ENCODE measurements around the gene TNKS2.

The TNKS2 gene

GRCh38 chr10:91896212-91896756, 98.1 kb downstream of the TNKS2 start:
- no peak for DNase-seq (ENCODE audit: insufficient read length)
- TF ChIP-seq POLR2AphosphoS5 (IDR thresholded peaks at IDR 0.05; ENCODE audit: low read depth, low read length): no peak
- TF ChIP-seq TAF1 (IDR thresholded peaks at IDR 0.05; ENCODE audit: borderline replicate concordance, low read depth, low read length): no peak
- TF ChIP-seq POLR2A (IDR thresholded peaks at IDR 0.05; ENCODE audit: low read depth, low read length): no peak
- no peak for FAIRE-seq

DNA sequence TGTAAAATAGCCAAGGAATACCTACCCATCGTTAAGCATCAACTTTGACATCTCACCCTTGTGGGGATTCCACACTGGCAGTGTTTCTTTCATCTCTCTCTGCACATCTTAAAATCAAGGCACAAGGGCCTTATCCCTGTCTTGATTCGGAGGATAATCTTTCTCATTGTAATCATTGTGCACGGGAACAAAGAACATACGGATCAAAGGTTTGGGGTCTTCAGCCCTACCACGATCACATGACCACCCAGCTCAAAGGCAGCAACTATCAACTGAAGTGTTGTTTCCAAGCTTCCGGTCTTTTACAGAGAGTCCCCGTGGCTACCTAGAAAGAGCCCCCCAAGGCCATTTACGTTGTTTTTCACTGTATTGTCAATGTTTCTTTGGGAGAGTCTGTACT, 99.2 kb downstream of the TNKS2 start:
- TF ChIP-seq POLR2A (IDR thresholded peaks at IDR 0.05; ENCODE audit: low read depth, low read length) (no peak), POLR2AphosphoS5 (IDR thresholded peaks at IDR 0.05; ENCODE audit: low read depth, low read length) (no peak), TAF1 (IDR thresholded peaks at IDR 0.05; ENCODE audit: borderline replicate concordance, low read depth, low read length) (no peak)
- FAIRE-seq: no peak

GRCh38 chr10:91901784-91902677, 103.8 kb downstream of the TNKS2 start:
- TF ChIP-seq POLR2A (IDR thresholded peaks at IDR 0.05; ENCODE audit: low read depth, low read length): no peak
- no peak for TF ChIP-seq POLR2AphosphoS5 (IDR thresholded peaks at IDR 0.05; ENCODE audit: low read depth, low read length)
- TF ChIP-seq TAF1 (IDR thresholded peaks at IDR 0.05; ENCODE audit: borderline replicate concordance, low read depth, low read length): no peak
- DNase-seq (ENCODE audit: insufficient read length) (no peak), FAIRE-seq (no peak)

More for the DNA sequence above, 99.2 kb downstream of the TNKS2 start:
- no peak for DNase-seq (ENCODE audit: insufficient read length)

DNA sequence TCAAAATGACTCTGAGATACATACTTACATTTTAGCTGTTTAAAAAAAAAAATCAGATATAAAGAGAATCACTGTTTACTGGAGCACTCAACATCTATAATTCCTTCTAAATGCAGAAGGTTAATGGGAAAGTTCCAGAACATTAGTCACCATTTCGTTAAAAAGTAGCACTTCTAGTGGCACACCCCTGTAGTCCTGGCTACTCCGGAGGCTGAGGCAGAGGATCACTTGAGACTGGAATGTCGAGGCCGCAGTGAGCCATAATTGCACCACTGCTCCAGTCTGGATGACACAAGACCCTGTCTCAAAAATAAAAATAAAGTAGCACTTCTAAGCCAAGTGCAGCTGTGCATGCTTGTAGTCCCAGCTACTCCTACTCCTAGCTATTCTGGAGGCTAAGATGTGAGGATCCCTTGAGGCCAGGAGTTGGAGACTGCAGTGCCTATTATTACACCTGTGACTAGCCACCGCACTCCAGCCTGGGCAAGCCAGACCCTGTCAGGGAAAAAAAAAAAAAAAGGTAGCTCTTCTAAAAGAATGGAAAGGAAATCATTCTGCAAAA, 108.9 kb downstream of the TNKS2 start:
- TF ChIP-seq POLR2A (IDR thresholded peaks at IDR 0.05; ENCODE audit: low read depth, low read length) (no peak), TAF1 (IDR thresholded peaks at IDR 0.05; ENCODE audit: borderline replicate concordance, low read depth, low read length) (no peak), POLR2AphosphoS5 (IDR thresholded peaks at IDR 0.05; ENCODE audit: low read depth, low read length) (no peak)
- no peak for DNase-seq (ENCODE audit: insufficient read length)
- no peak for FAIRE-seq

DNA sequence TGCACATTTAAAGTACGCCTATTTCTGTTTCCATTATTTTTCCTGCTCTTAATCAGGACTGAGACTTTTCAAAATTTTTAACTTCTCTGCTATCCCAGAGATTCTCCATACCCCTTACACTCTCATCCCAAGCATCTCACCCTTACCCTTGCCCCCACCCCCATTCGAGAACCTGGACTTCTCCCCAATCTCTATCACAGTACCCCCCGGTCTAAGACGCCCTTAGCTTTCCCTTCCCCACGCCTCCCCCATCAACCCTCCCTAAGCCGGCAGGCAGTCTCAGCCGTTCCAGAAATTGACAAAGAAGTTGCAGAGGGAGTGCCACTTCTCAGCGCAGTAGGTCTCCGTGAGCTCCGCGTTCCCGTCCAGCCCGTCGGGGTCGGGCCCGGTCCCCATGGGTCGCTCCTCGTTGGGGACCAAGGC, 109.7 kb downstream of the TNKS2 start:
- DNase-seq (ENCODE audit: insufficient read length): peak; percentile 23
- TF ChIP-seq POLR2A (IDR thresholded peaks at IDR 0.05; ENCODE audit: low read depth, low read length) (no peak), TAF1 (IDR thresholded peaks at IDR 0.05; ENCODE audit: borderline replicate concordance, low read depth, low read length) (no peak), POLR2AphosphoS5 (IDR thresholded peaks at IDR 0.05; ENCODE audit: low read depth, low read length) (no peak)
- FAIRE-seq: no peak

- no peak for TF ChIP-seq POLR2AphosphoS5 (IDR thresholded peaks at IDR 0.05; ENCODE audit: low read depth, low read length)
- TF ChIP-seq POLR2A (IDR thresholded peaks at IDR 0.05; ENCODE audit: low read depth, low read length): peak; percentile 42; the same call in 1 of the 2 replicates
- DNase-seq (ENCODE audit: insufficient read length): peak; percentile 68
- FAIRE-seq: peak; percentile 93
Measured at GRCh38 chr10:91908337-91909116, 110.3 kb downstream of the TNKS2 start.

DNA sequence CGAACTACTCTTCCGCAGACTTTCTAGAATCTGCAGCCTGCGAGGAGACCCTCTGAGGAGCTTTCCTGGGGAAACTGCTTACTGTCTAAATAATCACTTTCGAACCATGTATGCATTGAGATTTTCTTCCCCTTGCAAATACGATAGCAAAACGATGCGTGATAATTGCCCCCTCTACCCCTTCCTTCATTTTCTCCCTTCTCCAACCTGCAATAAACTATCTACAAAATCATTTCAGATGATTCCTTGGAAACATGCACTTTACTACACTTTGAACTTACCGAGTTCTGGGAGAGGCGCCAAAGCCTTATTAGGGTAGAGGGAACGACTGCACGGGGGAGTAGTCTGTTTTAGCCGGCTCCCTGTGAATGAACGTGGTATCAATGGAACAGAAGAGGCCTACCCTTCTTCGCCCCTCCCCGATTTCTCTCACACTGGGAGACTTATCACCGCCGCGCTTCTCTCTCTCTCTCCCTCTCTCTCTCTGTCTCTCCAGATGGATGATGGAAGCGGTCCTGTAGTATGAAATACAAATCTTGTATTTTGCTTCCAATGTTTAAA, 111.0 kb downstream of the TNKS2 start, which contains the start of gene FGFBP3:
Gene FGFBP3, minus strand, starts transcription at position 370 of the 561 bp plus-strand sequence. CDS start 517 bp downstream, outside the sequence.
- DNase-seq (ENCODE audit: insufficient read length): no peak
- TF ChIP-seq POLR2A (IDR thresholded peaks at IDR 0.05; ENCODE audit: low read depth, low read length): no peak
- TF ChIP-seq TAF1 (IDR thresholded peaks at IDR 0.05; ENCODE audit: borderline replicate concordance, low read depth, low read length): no peak
- TF ChIP-seq POLR2AphosphoS5 (IDR thresholded peaks at IDR 0.05; ENCODE audit: low read depth, low read length): no peak
- no peak for FAIRE-seq

DNA sequence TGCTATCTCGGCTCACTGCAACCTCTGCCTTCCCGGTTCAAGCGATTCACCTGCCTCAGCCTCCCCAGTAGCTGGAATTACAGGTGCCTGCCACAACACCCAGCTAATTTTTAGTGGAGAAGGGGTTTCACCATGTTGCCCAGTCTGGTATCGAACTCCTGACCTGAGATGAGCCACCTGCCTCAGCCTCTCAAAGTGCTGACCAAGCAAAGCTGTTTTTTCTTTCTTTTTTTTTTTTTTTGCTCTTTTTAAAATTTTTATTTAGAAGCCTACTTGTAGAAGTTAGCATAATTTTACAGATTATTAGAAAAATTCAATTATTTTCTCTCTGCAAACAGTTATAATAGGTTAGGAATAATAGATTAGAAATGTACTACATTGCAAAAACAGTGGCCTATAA, 112.2 kb downstream of the TNKS2 start:
- peak; percentile 24 for FAIRE-seq
- DNase-seq (ENCODE audit: insufficient read length): no peak
- no peak for TF ChIP-seq POLR2A (IDR thresholded peaks at IDR 0.05; ENCODE audit: low read depth, low read length)
- TF ChIP-seq POLR2AphosphoS5 (IDR thresholded peaks at IDR 0.05; ENCODE audit: low read depth, low read length): no peak
- no peak for TF ChIP-seq TAF1 (IDR thresholded peaks at IDR 0.05; ENCODE audit: borderline replicate concordance, low read depth, low read length)

All from GM12892 (cell line).